NCI-H460 (cell line): ENCODE results near the gene PRR12. TPM values are rescaled to one million over a fixed set of nuclear protein-coding genes. Genes with fewer than 3 reads are reported as not detected.

Experiments used
- DNase-seq: peaks from one replicate; pipeline ENCODE4 v3.0.0-alpha.2; 2016; ENCODE audit warnings: low read depth; ENCODE audit errors: extremely low read depth
- total RNA-seq: library from RNA; depleted of rRNA; stranded (reverse); fragments of >200 nt; shearing (Covaris generic); gene quantifications from 2 replicates; pipeline ENCODE4 v1.2.3, GENCODE V29; 2014

PRR12 gene
- total RNA-seq, 1 experiment from 2014 or later: 2.1 TPM

- peak; percentile 97 for DNase-seq
Measured at GRCh38 chr19:49641688-49642491, 50.9 kb downstream of the PRR12 start, which contains the start of gene SCAF1. SCAF1 (plus strand) TSS chr19:49642209; CDS start chr19:49645027, 2,818 bp downstream.

- no peak for DNase-seq
Measured at GRCh38 chr19:49642492-49643035, 51.6 kb downstream of the PRR12 start.

- no peak for DNase-seq
Measured at GRCh38 chr19:49643466-49643865, 52.5 kb downstream of the PRR12 start.

GRCh38 chr19:49645592-49645991, 54.6 kb downstream of the PRR12 start:
- DNase-seq: no peak

GRCh38 chr19:49645995-49646394, 55.0 kb downstream of the PRR12 start:
- DNase-seq: no peak

- DNase-seq: no peak
Measured at GRCh38 chr19:49646586-49646985, 55.6 kb downstream of the PRR12 start.

GRCh38 chr19:49651029-49651819, 60.2 kb downstream of the PRR12 start:
- DNase-seq: no peak

GRCh38 chr19:49651820-49652550, 61.0 kb downstream of the PRR12 start:
- DNase-seq: no peak

- no peak for DNase-seq
Measured at GRCh38 chr19:49652551-49653465, 61.8 kb downstream of the PRR12 start.

GRCh38 chr19:49653466-49653806, 62.5 kb downstream of the PRR12 start:
- no peak for DNase-seq

- DNase-seq: no peak
Measured at GRCh38 chr19:49654581-49654980, 63.6 kb downstream of the PRR12 start.

- no peak for DNase-seq
Measured at GRCh38 chr19:49655570-49656455, 64.8 kb downstream of the PRR12 start.

- DNase-seq: no peak
Measured at GRCh38 chr19:49656456-49657109, 65.6 kb downstream of the PRR12 start.

- no peak for DNase-seq
Measured at GRCh38 chr19:49657493-49658138, 66.6 kb downstream of the PRR12 start.

- DNase-seq: no peak
Measured at GRCh38 chr19:49658139-49658517, 67.1 kb downstream of the PRR12 start.

- no peak for DNase-seq
Measured at GRCh38 chr19:49658566-49659442, 67.8 kb downstream of the PRR12 start.
